Right atrium auricular region (tissue), 2 donors: ENCODE measurements around the gene CDH5. TPM values are rescaled to one million over a fixed set of nuclear protein-coding genes. Genes with fewer than 3 reads are reported as not detected.

Source experiments
- DNase-seq: peaks from one replicate; pipeline ENCODE4 v3.0.0-alpha.2; 2019; ENCODE audit warnings: low spot score
- H3K27ac ChIP-seq, 2 donors: fragments of 200-600 bp; sonication (generic); 1 replicate in 1 of 2; 2 replicates in 1 of 2; pipeline ENCODE4 v1.5.1; 2016 to 2019
- H3K27me3 ChIP-seq, 2 donors: fragments of 200-600 bp; sonication (generic); one replicate each; pipeline versions ENCODE4 v1.5.1 to v1.6.0; 2017 to 2019
- H3K36me3 ChIP-seq: fragments of 200-600 bp; sonication (generic); one replicate; pipeline ENCODE4 v1.5.1; 2016
- H3K4me1 ChIP-seq, 2 donors: fragments of 200-600 bp; sonication (generic); one replicate each; pipeline versions ENCODE4 v1.5.1 to v1.6.0; 2017 to 2019
- H3K4me3 ChIP-seq, 2 donors: fragments of 200-600 bp; sonication (generic); 1 replicate in 1 of 2; 2 replicates in 1 of 2; pipeline ENCODE4 v1.5.1; 2017 to 2019; ENCODE audit warnings: mild to moderate bottlenecking in 1 of 2, moderate library complexity in 1 of 2
- H3K9me3 ChIP-seq, 2 donors: fragments of 200-600 bp; sonication (generic); one replicate each; pipeline ENCODE4 v1.5.1; 2019
- CTCF ChIP-seq, 2 donors: fragments of 200-600 bp; sonication (generic); IDR thresholded peaks; one replicate each; pipeline ENCODE4 v1.5.1; 2019; ENCODE audit warnings: antibody characterized with exemption in 2 of 2
- total RNA-seq, 2 donors: library from RNA; depleted of rRNA; stranded (reverse); fragments of >200 nt; gene quantifications; one replicate each; pipeline ENCODE4 v1.1.0, GENCODE V29; 2016

CDH5 gene
- total RNA-seq, 2 donors from 2014 or later, result 47.4 to 58.0 TPM

- Histone ChIP-seq H3K36me3 (no peaks in the 10 kb centered on the region), H3K4me3 (no peak overlapping the region), H3K9me3 (no peaks in the 10 kb centered on the region), H3K27me3 (no peaks in the 10 kb centered on the region), H3K4me1 (peaks cover 0 to 15% of the 10 kb centered on the region in 2 donors), H3K27ac (no peak overlapping the region)
- no peak for DNase-seq
- TF ChIP-seq CTCF (IDR thresholded peaks at IDR 0.05), result no peak
Observed at GRCh38 chr16:66401610-66402009, 35.1 kb downstream of the CDH5 start.

GRCh38 chr16:66402166-66402565 is 35.7 kb downstream of the CDH5 start:
- Histone ChIP-seq H3K27me3 (no peaks in the 10 kb centered on the region), H3K36me3 (no peaks in the 10 kb centered on the region), H3K4me3 (no peak overlapping the region), H3K27ac (no peak overlapping the region), H3K9me3 (no peaks in the 10 kb centered on the region), H3K4me1 (peaks cover 0 to 21% of the 10 kb centered on the region in 2 donors)
- no peak for DNase-seq
- no peak for TF ChIP-seq CTCF (IDR thresholded peaks at IDR 0.05)

GRCh38 chr16:66402591-66403230 is 36.2 kb downstream of the CDH5 start:
- TF ChIP-seq CTCF (IDR thresholded peaks at IDR 0.05), result no peak
- Histone ChIP-seq H3K9me3 (no peaks in the 10 kb centered on the region), H3K27me3 (no peaks in the 10 kb centered on the region), H3K4me3 (no peak overlapping the region), H3K36me3 (no peaks in the 10 kb centered on the region), H3K27ac (no peak overlapping the region), H3K4me1 (peaks cover 0 to 24% of the 10 kb centered on the region in 2 donors)
- no peak for DNase-seq

GRCh38 chr16:66403531-66404145 is 37.1 kb downstream of the CDH5 start:
- no peak for TF ChIP-seq CTCF (IDR thresholded peaks at IDR 0.05)
- no peak for DNase-seq
- Histone ChIP-seq H3K27ac (no peak overlapping the region), H3K36me3 (no peaks in the 10 kb centered on the region), H3K4me3 (no peak overlapping the region), H3K4me1 (peaks cover 0 to 33% of the 10 kb centered on the region in 2 donors), H3K27me3 (no peaks in the 10 kb centered on the region), H3K9me3 (no peaks in the 10 kb centered on the region)

- H3K9me3 ChIP-seq, result no peaks in the 10 kb centered on the region
- peaks cover 0 to 36% of the 10 kb centered on the region in 2 donors for H3K4me1 ChIP-seq
- no peaks in the 10 kb centered on the region for H3K36me3 ChIP-seq
Observed at GRCh38 chr16:66405057-66405783, 38.7 kb downstream of the CDH5 start.

More at GRCh38 chr16:66405057-66405783, 38.7 kb downstream of the CDH5 start:
- no peak for DNase-seq
- TF ChIP-seq CTCF (IDR thresholded peaks at IDR 0.05), result no peak
- Histone ChIP-seq H3K4me3 (no peak overlapping the region), H3K27me3 (no peaks in the 10 kb centered on the region), H3K27ac (no peak overlapping the region)
